H9 (cell line): ENCODE measurements around the gene WDR88. TPM values are rescaled to one million over a fixed set of nuclear protein-coding genes. Genes with fewer than 3 reads are reported as not detected.

Experiments used
- DNase-seq: peaks from one replicate; pipeline ENCODE4 v3.0.0-alpha.2; 2017
- H2AFZ ChIP-seq: one replicate; pipeline ENCODE4 v1.6.1; 2013; ENCODE audit warnings: mild to moderate bottlenecking, low read length, control low read depth, moderate library complexity
- H2AK5ac ChIP-seq: 2 replicates; pipeline ENCODE4 v1.6.1; 2013; ENCODE audit warnings: low read length, control low read depth, mixed read lengths; ENCODE audit not compliant: insufficient read length
- H2BK120ac ChIP-seq: one replicate; pipeline ENCODE4 v1.6.1; 2013; ENCODE audit warnings: low read depth, mild to moderate bottlenecking, low read length, control low read depth, inconsistent platforms; ENCODE audit not compliant: poor library complexity, severe bottlenecking
- H2BK12ac ChIP-seq: 2 replicates; pipeline ENCODE4 v1.6.1; 2013; ENCODE audit warnings: low read length, control low read depth, mixed read lengths, low read depth; ENCODE audit not compliant: insufficient read length
- H2BK15ac ChIP-seq: 2 replicates; pipeline ENCODE4 v1.6.1; 2013; ENCODE audit warnings: low read depth, low read length, control low read depth
- H2BK20ac ChIP-seq: one replicate; pipeline ENCODE4 v1.6.1; 2013; ENCODE audit warnings: low read depth, mild to moderate bottlenecking, low read length, control low read depth, inconsistent platforms; ENCODE audit not compliant: poor library complexity, severe bottlenecking
- H2BK5ac ChIP-seq: 2 replicates; pipeline ENCODE4 v1.6.1; 2013; ENCODE audit warnings: low read length, control low read depth, mixed read lengths; ENCODE audit not compliant: insufficient read length
- H3K14ac ChIP-seq: 2 replicates; pipeline ENCODE4 v1.6.1; 2013; ENCODE audit warnings: low read length, control low read depth; ENCODE audit not compliant: insufficient read depth
- H3K18ac ChIP-seq: 2 replicates; pipeline ENCODE4 v1.6.1; 2013; ENCODE audit warnings: low read depth, mild to moderate bottlenecking, mixed read lengths, low read length, control low read depth; ENCODE audit not compliant: insufficient read length
- H3K23ac ChIP-seq: 2 replicates; pipeline ENCODE4 v1.6.1; 2013; ENCODE audit warnings: low read length, control low read depth, mixed read lengths, low read depth; ENCODE audit not compliant: insufficient read length
- H3K23me2 ChIP-seq: 2 replicates; pipeline ENCODE4 v1.6.1; 2013; ENCODE audit warnings: low read depth, mild to moderate bottlenecking, mixed read lengths, low read length, control low read depth; ENCODE audit not compliant: insufficient read length, poor library complexity, severe bottlenecking
- H3K27ac ChIP-seq: 2 replicates; pipeline ENCODE4 v1.5.1; 2013; ENCODE audit warnings: low read length, control low read depth, mixed read lengths, low read depth; ENCODE audit not compliant: insufficient read length
- H3K27me3 ChIP-seq: 2 replicates; pipeline ENCODE4 v1.6.1; 2013; ENCODE audit warnings: low read length, control low read depth, inconsistent platforms; ENCODE audit not compliant: insufficient read depth
- H3K4ac ChIP-seq: 2 replicates; pipeline ENCODE4 v1.6.1; 2013; ENCODE audit warnings: low read depth, mild to moderate bottlenecking, control low read depth, inconsistent platforms, low read length, moderate library complexity
- H3K4me1 ChIP-seq: 2 replicates; pipeline ENCODE4 v1.6.1; 2013; ENCODE audit warnings: low read length, control low read depth, inconsistent platforms; ENCODE audit not compliant: insufficient read depth
- H3K4me2 ChIP-seq: 2 replicates; pipeline ENCODE4 v1.6.1; 2013; ENCODE audit warnings: low read length, control low read depth, mixed read lengths; ENCODE audit not compliant: insufficient read length, insufficient read depth
- H3K56ac ChIP-seq: 2 replicates; pipeline ENCODE4 v1.6.1; 2013; ENCODE audit warnings: low read depth, mild to moderate bottlenecking, mixed read lengths, low read length, control low read depth; ENCODE audit not compliant: insufficient read length
- H3K79me1 ChIP-seq: 2 replicates; pipeline ENCODE4 v1.6.1; 2013; ENCODE audit warnings: low read depth, mild to moderate bottlenecking, moderate library complexity, low read length, control low read depth, inconsistent platforms; ENCODE audit not compliant: insufficient read depth, poor library complexity, severe bottlenecking
- H3K79me2 ChIP-seq: 2 replicates; pipeline ENCODE4 v1.6.1; 2013; ENCODE audit warnings: low read length, control low read depth, inconsistent platforms; ENCODE audit not compliant: insufficient read depth
- H3K9ac ChIP-seq: 2 replicates; pipeline ENCODE4 v1.6.1; 2013; ENCODE audit warnings: low read length, control low read depth, mixed read lengths; ENCODE audit not compliant: insufficient read length; ENCODE audit errors: extremely low read depth
- H3K9me3 ChIP-seq: one replicate; pipeline ENCODE4 v1.6.1; 2013; ENCODE audit warnings: low read depth, low read length, inconsistent platforms; ENCODE audit not compliant: control insufficient read depth
- H3T11ph ChIP-seq: one replicate; pipeline ENCODE4 v1.6.1; 2013; ENCODE audit warnings: mild to moderate bottlenecking, low read length, control low read depth, inconsistent platforms
- H4K20me1 ChIP-seq: one replicate; pipeline ENCODE4 v1.6.1; 2013; ENCODE audit not compliant: control insufficient read depth, insufficient read length, insufficient read depth
- H4K5ac ChIP-seq: 2 replicates; pipeline ENCODE4 v1.6.1; 2013; ENCODE audit warnings: low read depth, mild to moderate bottlenecking, mixed read lengths, low read length, control low read depth; ENCODE audit not compliant: insufficient read length
- H4K8ac ChIP-seq: replicated peaks from 2 replicates; pipeline ENCODE4 v1.6.1; 2013; ENCODE audit warnings: low read length, control low read depth, mixed read lengths, low read depth; ENCODE audit not compliant: insufficient read length
- H4K91ac ChIP-seq: 2 replicates; pipeline ENCODE4 v1.6.1; 2013; ENCODE audit warnings: low read depth, mild to moderate bottlenecking, moderate library complexity, mixed read lengths, low read length, control low read depth; ENCODE audit not compliant: insufficient read length
- H3K27ac Mint-ChIP-seq, 3 experiments: 2 replicates in 2 of 3; 3 replicates in 1 of 3; pipeline ENCODE4 v1.8.0; 2020 to 2021; ENCODE audit warnings: mixed read lengths in 3 of 3, mild to moderate bottlenecking in 1 of 3, moderate library complexity in 1 of 3
- H3K27me3 Mint-ChIP-seq: 2 replicates; pipeline ENCODE4 v1.8.0; 2021; ENCODE audit warnings: low read depth, mild to moderate bottlenecking, moderate library complexity, mixed read lengths
- H3K36me3 Mint-ChIP-seq, 3 experiments: 2 replicates in 2 of 3; 3 replicates in 1 of 3; pipeline ENCODE4 v1.8.0; 2020 to 2021; ENCODE audit warnings: low read depth in 3 of 3, mixed read lengths in 3 of 3; ENCODE audit not compliant: insufficient read depth in 1 of 3
- H3K4me1 Mint-ChIP-seq, 2 experiments: 2 replicates each; pipeline ENCODE4 v1.8.0; 2020; ENCODE audit warnings: mixed read lengths in 2 of 2
- H3K4me3 Mint-ChIP-seq, 2 experiments: 2 replicates in 1 of 2; 3 replicates in 1 of 2; pipeline ENCODE4 v1.8.0; 2020 to 2021; ENCODE audit warnings: mild to moderate bottlenecking in 2 of 2, mixed read lengths in 2 of 2, moderate library complexity in 1 of 2
- H3K9me3 Mint-ChIP-seq, 2 experiments: 2 replicates in 1 of 2; 3 replicates in 1 of 2; pipeline ENCODE4 v1.8.0; 2020; ENCODE audit warnings: mild to moderate bottlenecking in 2 of 2, mixed read lengths in 2 of 2, moderate library complexity in 1 of 2
- CTCF ChIP-seq: fragments of 200-600 bp; sonication (generic); conservative IDR thresholded peaks from 3 replicates; pipeline ENCODE4 v1.8.0; 2021; ENCODE audit warnings: antibody characterized with exemption, mild to moderate bottlenecking
- WGBS: extraction: QIAGEN DNeasy Blood & Tissue Kit; methylation state at CpG from one replicate; pipeline ENCODE4 v1.1.7; 2013; ENCODE audit warnings: missing lambda C conversion rate, low lambda C conversion rate, mixed read lengths; ENCODE audit not compliant: insufficient read length; ENCODE audit errors: extremely low coverage; 5-methylcytosine and 5-hydroxymethylcytosine counted together
- total RNA-seq: library from RNA; stranded (reverse); gene quantifications from 2 replicates; pipeline ENCODE4 v1.2.1, GENCODE V29; 2021

Gene WDR88
- total RNA-seq, 1 experiment from 2014 or later, result not detected

GRCh38 chr19:33192010-33192409 is 60.1 kb downstream of the WDR88 start:
- Histone ChIP-seq H2BK15ac (no peak overlapping the region), H2BK12ac (no peak overlapping the region)
- H3K36me3 Mint-ChIP-seq, result peaks cover 2 to 5% (median 3%) of the 10 kb centered on the region in 3 experiments; a peak in 5 of 7 replicates

More at GRCh38 chr19:33192010-33192409, 60.1 kb downstream of the WDR88 start:
- Histone ChIP-seq H3K27me3 (no peaks in the 10 kb centered on the region; the same call in 1 of the 2 replicates), H3K56ac (no peak overlapping the region), H2BK5ac (no peak overlapping the region), H3K27ac (no peak overlapping the region), H4K8ac (no peak overlapping the region), H4K20me1 (no peaks in the 10 kb centered on the region), H3K4me2 (no peak overlapping the region), H3K79me2 (no peaks in the 10 kb centered on the region), H3K4ac (no peak overlapping the region), H3K18ac (no peak overlapping the region), H3K4me1 (no peaks in the 10 kb centered on the region), H4K91ac (no peak overlapping the region), H3K9ac (no peak overlapping the region), H2BK20ac (no peak overlapping the region), H3K14ac (no peak overlapping the region), H4K5ac (no peak overlapping the region), H3K23ac (no peak overlapping the region), H2AK5ac (no peak overlapping the region), H3K23me2 (no peaks in the 10 kb centered on the region), H2AFZ (no peak overlapping the region), H3T11ph (no peak overlapping the region), H3K9me3 (no peaks in the 10 kb centered on the region), H2BK120ac (no peak overlapping the region), H3K79me1 (no peaks in the 10 kb centered on the region)
- peaks cover 43% of the 10 kb centered on the region for H3K27me3 Mint-ChIP-seq
- H3K27ac Mint-ChIP-seq, result no peak overlapping the region
- peak; percentile 64 for TF ChIP-seq CTCF
- WGBS, result no CpG with 5 or more reads among the region's 7 CpGs
- peaks cover 0 to 1% of the 10 kb centered on the region in 2 experiments; a peak in 2 of 5 replicates for H3K9me3 Mint-ChIP-seq
- H3K4me1 Mint-ChIP-seq, result peaks cover 5% of the 10 kb centered on the region in 2 experiments
- H3K4me3 Mint-ChIP-seq, result no peak overlapping the region; a peak in 1 of 5 replicates
- DNase-seq, result no peak
